GM12891 (cell line): ENCODE measurements around the gene ATP13A3.

Experiments used
- PAX5 ChIP-seq: IDR thresholded peaks from 2 replicates; pipeline ENCODE4 v1.6.1; 2011; ENCODE audit warnings: low read length, moderate library complexity, mild to moderate bottlenecking; ENCODE audit not compliant: insufficient read depth, severe bottlenecking
- POLR2A ChIP-seq: IDR thresholded peaks from 2 replicates; pipeline ENCODE4 v1.6.1; 2011; ENCODE audit warnings: low read depth, low read length, control low read depth
- POLR2AphosphoS5 ChIP-seq: IDR thresholded peaks from 2 replicates; pipeline ENCODE4 v1.6.1; 2011; ENCODE audit warnings: low read depth, low read length, control low read depth
- SPI1 ChIP-seq: IDR thresholded peaks from 2 replicates; pipeline ENCODE4 v1.6.1; 2011; ENCODE audit warnings: low read depth, low read length, control low read depth
- TAF1 ChIP-seq: IDR thresholded peaks from 2 replicates; pipeline ENCODE4 v1.6.1; 2011; ENCODE audit warnings: low read depth, low read length, control low read depth

DNA sequence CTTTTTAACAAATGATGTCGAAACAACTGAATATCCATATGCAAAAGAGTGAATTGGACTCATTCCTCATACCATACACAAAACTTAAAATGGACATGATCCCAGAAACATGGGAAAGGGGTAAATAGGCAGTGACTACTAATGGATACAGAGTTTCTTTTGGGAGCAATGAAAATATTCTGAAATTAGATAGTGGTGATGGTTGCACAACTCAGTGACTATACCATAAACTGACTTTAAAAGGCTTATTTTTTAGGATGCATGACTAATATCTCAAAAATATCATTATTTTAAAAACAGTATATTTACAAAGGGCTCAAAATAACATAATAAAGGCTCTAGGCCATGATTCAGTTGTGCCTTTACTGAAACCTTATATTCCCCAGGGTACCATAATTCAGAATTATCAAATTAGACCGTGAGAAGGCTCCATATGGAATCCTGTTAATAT is 16.3 kb upstream of the ATP13A3 start:
- TF ChIP-seq POLR2AphosphoS5 (no peak), POLR2A (no peak), SPI1 (no peak), TAF1 (no peak), PAX5 (no peak)
